ENCODE data around the gene ADAM10.

Gene ADAM10

DNA sequence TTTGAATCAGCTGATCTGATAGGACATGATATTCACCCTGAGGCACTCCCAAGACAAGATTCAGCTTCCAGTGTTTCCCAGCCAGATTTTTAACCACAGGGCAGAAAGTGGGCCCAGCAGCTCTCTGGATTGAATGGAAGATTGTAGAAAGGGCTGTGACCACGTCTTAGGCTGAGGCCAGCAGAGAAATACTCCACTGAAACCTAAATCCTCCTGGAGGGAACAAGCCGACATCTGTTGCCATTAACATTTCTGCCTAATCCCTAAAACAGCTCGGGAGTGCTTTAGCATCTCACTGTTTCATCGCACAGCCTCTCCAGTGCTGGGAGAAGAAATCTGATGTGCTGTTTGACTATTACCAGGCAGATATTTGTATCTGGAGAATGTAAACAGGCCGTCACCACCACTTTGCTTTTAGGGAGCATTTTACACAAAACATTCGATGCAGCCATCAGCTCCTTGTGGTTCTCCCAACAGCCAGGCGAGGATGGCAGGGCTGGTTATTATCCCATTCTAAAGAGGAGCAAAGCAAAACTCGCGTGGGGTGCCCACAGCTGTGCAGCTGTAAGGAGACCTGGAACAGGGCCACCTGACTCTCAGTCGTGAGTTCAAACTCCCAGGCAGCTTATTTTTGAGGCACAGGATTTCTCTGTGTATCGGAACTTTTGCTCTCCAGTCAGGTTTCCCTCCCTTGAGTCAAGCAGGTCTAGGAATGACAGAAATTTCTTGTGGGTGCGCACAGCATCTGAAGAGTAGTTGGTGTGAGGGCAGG lies 200.3 kb downstream of the ADAM10 start:
- DNase-seq, result no peak

DNA sequence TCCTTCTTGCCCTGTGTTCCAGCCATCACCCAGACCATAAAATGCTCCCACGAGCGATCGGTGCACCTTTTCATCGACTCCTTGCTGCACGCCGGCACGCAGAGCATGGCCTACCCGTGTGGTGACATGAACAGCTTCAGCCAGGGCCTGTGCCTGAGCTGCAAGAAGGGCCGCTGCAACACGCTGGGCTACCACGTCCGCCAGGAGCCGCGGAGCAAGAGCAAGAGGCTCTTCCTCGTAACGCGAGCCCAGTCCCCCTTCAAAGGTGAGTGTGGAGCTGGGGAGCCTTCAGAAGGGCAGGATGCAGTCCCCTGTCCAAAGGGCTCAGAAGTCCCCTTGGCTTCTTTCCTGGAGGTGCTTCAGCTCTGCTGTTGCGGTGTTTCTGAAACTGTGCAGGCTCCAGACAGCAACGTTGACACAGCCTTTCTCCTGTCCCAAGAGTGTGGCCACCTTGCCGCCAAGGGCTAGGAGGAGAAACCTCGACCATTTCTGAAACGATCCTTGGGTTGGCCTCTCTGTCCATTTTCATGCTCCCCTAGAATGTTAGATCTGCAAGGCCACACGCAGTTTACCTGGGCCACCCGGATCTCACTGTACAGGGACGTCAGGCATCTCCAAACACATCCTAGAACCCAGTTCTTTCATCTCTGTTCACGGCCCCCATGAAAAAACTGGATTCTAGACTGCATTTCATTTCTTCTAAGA lies 201.0 kb downstream of the ADAM10 start:
- DNase-seq, result no peak

DNA sequence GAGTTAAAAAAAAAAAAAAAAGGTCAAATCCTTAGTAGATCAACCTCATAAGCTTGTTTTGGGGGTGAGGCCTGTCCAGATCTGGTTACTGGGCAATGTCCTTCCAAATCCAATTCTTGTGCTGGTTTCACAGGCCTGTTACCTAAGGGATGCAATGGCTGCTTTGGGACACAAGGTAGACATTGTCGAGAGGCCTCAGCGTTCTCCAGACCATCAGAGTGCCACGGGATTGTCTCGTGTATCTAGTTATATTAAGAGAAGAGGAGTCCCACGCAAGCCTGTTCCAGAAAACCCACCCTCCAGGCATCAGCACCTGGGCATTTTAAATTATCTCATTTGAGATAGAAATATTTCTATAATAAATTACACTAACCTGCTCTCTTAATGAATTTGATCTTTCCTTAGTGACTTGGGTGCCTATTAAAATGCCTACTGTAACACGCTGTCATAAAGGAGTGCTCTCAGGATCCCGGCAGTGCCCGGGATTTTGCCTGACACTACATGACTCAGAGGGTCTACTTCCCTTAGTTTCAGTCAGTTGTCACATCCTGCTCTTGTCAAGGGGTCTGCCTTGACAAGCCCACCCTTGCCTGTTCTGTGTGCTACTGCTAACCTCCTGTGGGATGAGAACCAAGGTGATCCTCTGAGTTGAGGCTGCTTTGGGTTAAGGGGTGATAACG lies 201.7 kb downstream of the ADAM10 start:
- DNase-seq, result no peak

DNA sequence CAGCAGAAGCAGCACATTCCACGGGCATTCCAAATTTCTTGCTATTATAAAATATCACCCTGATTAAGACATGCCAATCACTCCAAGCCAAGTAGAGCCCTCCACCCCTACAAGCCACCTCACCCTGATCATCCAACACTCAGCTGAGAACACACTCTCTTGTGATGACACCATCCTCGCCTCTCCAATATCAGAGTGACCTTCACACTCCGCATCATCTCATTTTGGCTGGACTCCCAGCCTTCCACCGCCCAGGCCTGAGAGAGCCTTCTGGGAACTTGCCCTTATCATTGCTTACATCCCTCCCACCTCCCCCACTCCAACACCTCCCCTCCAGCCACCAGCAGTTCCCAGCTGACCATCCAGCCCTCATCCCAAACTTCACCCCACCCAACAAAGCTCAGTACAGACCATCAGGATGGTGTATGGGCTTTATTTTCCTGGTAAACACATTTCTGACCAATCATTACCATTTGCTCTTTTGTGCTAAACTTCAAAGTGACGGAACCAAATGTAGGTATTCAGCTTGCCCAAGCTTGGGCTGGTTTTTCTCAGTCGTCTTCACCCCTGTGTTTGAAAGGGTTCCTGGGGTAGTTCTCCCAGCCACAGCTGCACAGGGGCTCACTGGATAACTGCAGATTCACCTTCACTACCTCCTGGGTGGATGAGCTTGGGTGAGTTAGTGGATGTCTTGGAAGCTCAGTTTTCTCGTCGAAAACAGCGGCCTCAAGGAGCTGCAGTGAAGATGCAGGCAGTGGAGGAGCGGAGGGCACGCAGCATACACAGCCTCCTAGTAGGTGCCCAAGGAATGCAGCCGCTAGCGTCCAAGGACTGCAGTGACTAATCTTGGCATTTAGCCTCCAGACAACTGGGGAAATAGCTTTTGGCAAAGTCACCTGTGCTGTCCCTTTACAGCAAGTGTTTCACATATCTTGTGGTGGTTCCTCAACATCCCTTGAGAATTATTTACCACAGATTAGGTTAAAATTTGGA lies 202.6 kb downstream of the ADAM10 start:
- no peak for DNase-seq

DNA sequence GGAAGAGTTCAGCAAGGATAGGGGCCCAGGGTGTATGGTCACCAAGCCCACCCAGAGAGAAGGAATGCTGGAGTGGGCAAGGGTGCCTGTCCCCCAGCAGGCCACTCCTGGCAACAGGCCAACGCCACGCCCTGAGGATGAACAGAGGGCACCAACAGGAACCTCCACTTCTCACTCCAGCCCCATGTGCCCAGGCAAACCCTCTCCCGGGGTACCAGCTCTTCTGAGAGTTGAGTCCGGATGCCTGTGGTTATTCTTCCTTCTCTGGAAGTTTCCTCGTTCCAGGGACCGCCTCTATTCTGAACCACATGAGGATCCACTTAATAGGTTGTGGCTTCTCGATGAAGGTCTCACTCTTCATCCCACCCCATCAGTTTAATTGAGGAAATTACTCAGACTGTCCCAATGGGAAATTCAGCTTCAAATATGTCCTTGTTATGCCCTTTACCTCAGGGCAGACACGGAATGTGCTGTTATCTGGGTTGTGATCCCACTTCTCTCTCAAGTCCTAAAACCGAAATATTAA lies 203.4 kb downstream of the ADAM10 start:
- DNase-seq, result no peak

DNA sequence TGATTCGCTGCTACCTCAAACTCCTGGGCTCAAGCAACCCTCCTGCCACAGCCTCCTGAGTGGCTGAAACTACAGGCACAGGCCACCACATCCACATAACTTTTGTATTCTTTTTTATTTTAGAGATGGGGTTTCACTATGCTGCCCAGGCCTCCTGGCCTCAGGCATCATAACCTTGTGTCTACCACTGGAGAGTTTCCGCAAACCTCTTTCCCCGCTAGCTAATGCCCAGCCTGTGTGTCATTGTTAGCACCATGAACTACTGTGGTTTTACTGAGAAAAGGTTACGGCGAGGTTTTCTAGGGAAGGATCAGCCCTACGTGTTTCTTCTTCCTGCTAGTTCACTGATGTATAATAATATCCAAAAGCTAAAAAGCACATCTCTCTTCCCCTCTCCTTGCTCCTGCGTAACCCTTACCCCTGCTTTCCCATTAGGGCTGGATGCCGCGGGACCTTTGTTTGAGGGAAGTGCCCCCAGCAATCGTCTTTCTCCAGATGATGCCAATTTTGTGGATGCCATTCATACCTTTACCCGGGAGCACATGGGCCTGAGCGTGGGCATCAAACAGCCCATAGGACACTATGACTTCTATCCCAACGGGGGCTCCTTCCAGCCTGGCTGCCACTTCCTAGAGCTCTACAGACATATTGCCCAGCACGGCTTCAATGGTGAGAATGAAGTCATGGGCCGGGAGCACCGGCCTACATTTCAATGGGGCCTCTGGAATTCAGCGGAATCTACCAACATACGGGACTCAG lies 204.0 kb downstream of the ADAM10 start:
- DNase-seq, result no peak

DNA sequence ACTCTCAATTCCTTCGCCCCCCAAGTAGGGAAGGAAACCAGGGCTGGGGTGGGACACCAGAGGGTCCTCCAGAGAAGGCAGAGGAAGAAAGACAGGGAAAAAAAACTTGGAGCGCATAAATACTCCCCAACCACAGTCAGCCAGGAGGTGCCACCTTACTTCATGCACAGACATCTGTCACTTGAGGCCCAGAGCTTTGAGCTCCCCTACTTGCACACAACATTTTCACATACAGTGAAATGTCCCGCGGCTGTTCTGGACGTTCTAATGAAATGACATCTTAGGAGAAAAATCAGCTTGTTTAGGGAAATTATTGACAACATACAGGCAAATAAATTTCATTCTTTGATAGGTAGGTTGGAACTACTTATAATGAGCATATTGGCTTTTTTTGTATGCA lies 204.8 kb downstream of the ADAM10 start:
- no peak for DNase-seq

DNA sequence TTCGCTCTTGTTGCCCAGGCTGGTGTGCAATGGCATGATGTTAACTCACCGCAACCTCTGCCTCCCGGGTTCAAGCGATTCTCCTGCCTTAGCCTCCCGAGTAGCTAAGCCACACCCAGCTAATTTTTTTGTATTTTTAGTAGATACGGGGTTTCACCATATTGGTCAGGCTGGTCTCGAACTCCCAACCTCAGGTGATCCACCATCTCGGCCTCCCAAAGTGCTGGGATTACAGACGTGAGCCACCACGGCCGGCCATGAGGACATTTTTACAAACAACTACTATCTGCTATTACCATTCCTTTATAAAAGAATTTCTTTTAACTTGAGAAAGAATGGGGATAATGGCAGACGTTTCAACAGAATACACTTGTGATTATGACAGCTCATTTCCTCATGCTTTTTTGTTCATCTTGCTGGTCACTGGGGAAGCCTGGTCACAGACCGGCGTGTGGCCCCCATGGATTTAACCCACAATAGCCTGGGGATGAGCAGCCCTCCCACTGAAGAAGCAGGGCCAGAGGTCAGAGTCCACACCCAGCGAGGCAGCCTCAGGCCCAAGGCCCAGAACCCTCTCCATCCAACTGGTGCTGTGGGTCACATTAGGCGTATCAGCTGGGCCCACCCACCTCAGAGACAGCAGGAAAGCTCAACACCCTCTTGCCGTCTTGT lies 205.7 kb downstream of the ADAM10 start:
- DNase-seq, result no peak

DNA sequence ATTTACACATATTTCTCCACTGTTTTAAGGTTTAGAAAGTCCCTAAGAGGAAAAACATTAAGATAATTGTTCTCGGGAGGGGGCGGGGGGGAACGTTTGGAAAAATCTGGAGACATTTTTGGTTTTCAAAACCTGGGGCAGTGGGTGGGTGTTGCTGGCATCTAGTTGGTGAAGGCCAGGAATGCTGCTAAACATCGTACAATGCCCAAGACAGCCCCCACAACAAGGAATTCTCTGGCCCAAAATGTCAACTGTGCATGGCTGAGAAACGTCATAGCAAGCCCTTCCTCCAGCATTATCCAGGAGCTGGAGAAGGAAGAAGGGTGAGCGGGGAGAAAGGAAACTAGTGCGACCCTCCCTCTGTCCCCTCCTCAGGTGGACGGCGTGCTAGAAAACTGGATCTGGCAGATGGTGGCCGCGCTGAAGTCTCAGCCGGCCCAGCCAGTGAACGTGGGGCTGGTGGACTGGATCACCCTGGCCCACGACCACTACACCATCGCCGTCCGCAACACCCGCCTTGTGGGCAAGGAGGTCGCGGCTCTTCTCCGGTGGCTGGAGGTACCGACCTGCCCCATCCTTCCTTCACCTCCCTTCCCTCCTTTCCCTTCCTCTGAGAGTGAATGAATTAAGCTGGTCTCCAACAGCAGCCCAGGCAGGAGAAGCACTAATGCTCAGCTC lies 208.0 kb downstream of the ADAM10 start:
- no peak for DNase-seq

DNA sequence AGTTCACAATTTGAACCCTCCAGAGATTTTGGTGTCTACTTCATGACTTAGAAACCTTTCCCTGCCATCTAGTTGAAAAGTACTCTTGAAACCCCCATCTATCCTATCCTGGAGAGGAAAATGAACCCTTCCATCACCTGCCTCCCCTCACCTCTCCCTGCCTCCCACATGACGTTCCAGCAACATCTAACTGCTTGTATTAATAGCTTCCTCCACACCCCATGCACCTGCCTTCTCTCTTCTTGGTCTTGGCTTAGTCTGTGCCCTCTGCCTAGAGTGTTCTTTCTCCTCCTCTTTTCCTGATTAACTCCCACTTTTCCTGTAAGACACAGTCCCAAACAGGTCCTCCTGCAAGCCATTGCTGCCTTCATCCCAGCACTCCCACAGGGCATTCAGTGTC lies 210.0 kb downstream of the ADAM10 start:
- DNase-seq, result no peak

DNA sequence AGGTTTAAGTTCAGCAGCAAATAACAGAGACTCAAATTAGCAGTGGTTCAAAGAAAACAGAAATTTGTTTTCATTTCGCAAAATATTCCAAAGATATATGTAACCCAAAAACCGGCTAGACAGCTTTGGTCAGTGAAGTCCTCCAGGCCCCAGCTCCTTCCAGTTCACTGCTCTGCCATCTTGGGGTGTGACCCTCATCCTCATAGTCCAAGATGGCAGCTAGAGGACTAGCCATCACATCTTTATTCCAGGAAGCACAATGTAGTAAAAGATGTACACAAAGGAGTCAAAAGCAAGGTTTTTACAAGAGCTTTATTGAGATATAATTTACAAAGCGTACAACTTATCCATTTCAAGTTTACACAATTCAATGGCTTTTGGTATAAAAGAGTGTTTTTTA lies 210.6 kb downstream of the ADAM10 start:
- DNase-seq, result no peak

Measured in NCI-H774 (cell line).